ENCODE measurements around the gene SNX10. TPM values are rescaled to one million over a fixed set of nuclear protein-coding genes. Genes with fewer than 3 reads are reported as not detected.
"Not testable (repeated sequence)": the region's sequence is repeated elsewhere in the genome, so short reads cannot be mapped to it uniquely, and the experiment has no call there.

Gene SNX10, protein sequence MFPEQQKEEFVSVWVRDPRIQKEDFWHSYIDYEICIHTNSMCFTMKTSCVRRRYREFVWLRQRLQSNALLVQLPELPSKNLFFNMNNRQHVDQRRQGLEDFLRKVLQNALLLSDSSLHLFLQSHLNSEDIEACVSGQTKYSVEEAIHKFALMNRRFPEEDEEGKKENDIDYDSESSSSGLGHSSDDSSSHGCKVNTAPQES
- 1 to 10 TPM; 6.1 to 6.6 TPM for total RNA-seq
- 10 to 100 TPM; 10.9 to 14.7 (median 13.5) TPM for polyA plus RNA-seq
- total RNA-seq = 4.9 to 22.8 (median 7.1) reads per million in 6 experiments

DNA sequence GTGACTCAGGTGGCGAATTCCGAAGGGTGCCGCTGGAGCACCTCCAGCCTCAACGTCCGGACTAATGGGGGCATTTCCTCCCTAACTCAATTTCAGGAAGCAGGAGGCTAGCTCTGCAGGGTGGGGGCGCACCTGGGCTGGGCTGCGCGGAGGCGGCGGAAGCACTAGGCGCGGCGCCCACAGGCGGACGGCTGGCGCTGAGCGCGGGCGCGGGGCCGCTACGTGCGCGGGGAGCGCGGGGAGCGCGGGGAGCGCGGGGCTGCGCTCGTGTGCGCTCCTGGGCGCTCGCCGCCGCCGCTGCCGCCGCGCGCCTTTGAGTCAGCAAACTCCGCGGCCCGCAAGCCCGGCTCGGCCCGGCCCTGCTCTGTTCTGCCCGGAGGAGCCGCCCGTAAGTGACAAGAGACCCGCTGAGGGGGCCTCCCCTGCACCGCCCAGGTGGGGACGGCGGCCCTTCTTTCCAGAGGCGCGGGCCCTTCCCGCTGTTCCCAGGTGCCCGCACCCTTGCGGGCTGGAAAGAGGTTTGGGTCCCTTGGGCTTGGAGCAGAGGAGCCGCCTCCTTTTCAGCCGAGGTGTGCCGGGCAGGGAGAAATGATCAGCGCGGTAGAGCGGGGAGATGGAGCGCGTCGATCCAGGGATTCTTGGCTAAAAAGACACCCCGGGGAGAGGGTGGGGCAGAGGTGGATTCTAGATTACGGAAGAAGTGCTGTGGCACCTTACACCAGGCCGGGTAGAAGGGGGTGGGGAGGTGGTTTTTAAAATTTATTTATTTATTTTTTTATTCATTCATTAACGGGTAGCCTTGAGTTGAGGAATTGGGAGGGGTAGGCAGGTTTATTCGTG is at the start of gene SNX10:
SNX10 (plus strand) TSS at position 164 of the 840 bp plus-strand sequence. CDS start 54,581 bp downstream, outside the sequence.
- POLR2A ChIA-PET = interaction anchor here (0.6 to 4.9 kb wide), 9 partner anchors 10 to 140 kb away, joined by 3 to 32 read pairs (median 5); partner anchors contain the start of genes CBX3, HNRNPA2B1 and NFE2L3
- peaks cover 10 to 45% (median 35%) of the 10 kb centered on the region in 4 donors for H3K4me1 Mint-ChIP-seq

DNA sequence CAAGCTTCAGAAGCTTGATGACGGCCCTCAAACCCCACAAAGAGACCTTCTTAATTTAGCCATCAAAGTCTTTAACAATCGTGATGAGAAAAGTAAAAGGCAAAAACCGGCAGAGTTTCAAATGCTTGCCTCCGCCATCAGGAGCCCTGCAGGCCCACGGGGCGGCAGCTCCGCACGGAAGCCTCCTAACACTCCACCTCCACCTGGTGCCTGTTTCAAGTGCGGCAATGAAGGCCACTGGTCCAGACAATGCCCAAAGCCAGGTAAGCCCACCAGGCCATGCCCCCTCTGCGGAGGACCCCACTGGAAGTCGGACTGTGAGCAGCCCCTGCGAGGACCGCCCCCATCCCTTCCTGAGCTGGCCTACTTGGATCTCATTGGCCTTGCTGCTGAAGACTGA is 46.5 kb upstream of the SNX10 start:
- H3K27me3 Mint-ChIP-seq = peaks cover 0 to 2% (median 0%) of the 10 kb centered on the region in 5 donors
- H3K9me3 Mint-ChIP-seq = no peaks in the 10 kb centered on the region
- peaks cover 0 to 4% (median under 1%) of the 10 kb centered on the region in 4 donors for H3K4me1 Mint-ChIP-seq
- ATAC-seq (no peak), DNase-seq (no peak)
- no peak overlapping the region for H3K4me3 Mint-ChIP-seq
- H3K36me3 Mint-ChIP-seq = no peaks in the 10 kb centered on the region
- POLR2A ChIA-PET = no interaction called here
- no peak overlapping the region for H3K27ac Mint-ChIP-seq

More for the DNA sequence above, at the start of gene SNX10:
- H3K9me3 Mint-ChIP-seq = no peaks in the 10 kb centered on the region
- DNase-seq (peak; percentile 54 to 84 (median 69)), ATAC-seq (peak; percentile 89)
- H3K36me3 Mint-ChIP-seq = no peaks in the 10 kb centered on the region
- peak within 1 kb of the TSS; percentile 85 to 96 (median 92) for H3K4me3 Mint-ChIP-seq
- no peaks in the 10 kb centered on the region for H3K27me3 Mint-ChIP-seq
- H3K27ac Mint-ChIP-seq = peak within 1 kb of the TSS; percentile 54 to 93 (median 88)

DNA sequence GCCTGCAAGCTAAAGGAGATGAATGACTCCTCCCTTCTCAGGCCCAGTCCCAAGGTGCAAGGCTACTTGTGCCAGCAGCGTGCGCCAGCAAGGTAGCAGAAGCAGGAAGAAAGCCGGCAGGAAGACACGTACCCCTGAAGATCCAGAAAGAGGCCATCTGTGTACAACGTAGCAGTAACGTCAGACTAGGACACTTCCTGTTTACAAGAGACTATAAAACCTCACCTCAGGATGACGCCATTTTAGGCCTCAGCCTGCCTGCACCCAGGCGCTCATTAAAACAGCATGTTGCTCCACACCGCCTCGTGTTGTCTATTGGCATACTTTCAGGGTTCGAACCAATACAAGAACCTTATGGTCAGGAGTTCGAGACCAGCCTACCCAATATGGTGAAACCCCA is 41.4 kb upstream of the SNX10 start:
- Mint-ChIP-seq H3K27ac (peak overlapping the region in 4 of 10 donors; percentile 26 to 74 (median 30)), H3K27me3 (no peaks in the 10 kb centered on the region), H3K4me1 (peaks cover 0 to 4% (median 1%) of the 10 kb centered on the region in 4 donors), H3K4me3 (no peak overlapping the region), H3K9me3 (no peaks in the 10 kb centered on the region), H3K36me3 (no peaks in the 10 kb centered on the region)
- ATAC-seq (peak in 1 of 2 donors; percentile 58), DNase-seq (peak in 3 of 10 donors; percentile 3 to 18 (median 3))
- POLR2A ChIA-PET = no interaction called here

DNA sequence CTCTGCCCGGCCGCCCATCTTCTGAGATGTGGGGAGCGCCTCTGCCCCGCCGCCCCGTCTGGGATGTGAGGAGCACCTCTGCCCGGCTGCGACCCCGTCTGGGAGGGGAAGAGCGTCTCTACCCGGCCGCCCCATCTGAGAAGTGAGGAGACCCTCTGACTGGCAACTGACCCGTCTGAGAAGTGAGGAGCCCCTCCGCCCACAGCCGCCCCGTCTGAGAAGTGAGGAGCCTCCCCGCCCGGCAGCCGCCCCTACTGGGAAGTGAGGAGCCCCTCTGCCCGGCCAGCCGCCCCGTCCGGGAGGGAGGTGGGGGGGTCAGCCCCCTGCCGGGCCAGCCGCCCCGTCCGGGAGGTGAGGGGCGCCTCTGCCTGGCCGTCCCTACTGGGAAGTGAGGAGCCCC is 29.8 kb upstream of the SNX10 start:
- POLR2A ChIA-PET, H3K27ac Mint-ChIP-seq, ATAC-seq, H3K9me3 Mint-ChIP-seq, H3K4me1 Mint-ChIP-seq, DNase-seq, H3K36me3 Mint-ChIP-seq, H3K4me3 Mint-ChIP-seq: not testable (repeated sequence)
- H3K27me3 Mint-ChIP-seq = peaks cover 0 to 10% (median 1%) of the 10 kb centered on the region in 5 donors

DNA sequence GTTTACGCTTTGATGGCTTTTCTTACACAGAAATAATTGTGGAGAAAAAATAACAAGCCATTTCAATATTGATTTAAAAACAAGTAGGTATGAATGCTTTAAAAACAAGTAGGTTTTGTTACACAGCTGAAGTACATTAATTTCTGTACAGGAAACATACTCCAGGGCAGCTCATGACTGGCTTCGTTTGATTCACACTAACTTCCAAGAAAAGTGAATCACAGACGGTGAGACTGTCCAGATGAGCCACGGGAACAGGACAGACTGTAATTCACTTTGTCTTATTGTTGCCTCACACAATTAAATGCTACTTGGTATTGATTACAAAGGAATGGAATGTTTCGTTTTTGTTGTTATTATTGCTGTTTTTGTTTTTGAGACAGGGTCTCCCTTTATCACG is 26.6 kb upstream of the SNX10 start:
- Mint-ChIP-seq H3K4me1 (no peaks in the 10 kb centered on the region), H3K27ac (no peak overlapping the region), H3K27me3 (peaks cover 0 to 12% (median 1%) of the 10 kb centered on the region in 5 donors), H3K4me3 (no peak overlapping the region), H3K36me3 (peaks cover 0 to 3% (median 0%) of the 10 kb centered on the region in 3 donors), H3K9me3 (no peaks in the 10 kb centered on the region)
- DNase-seq (no peak), ATAC-seq (no peak)
- POLR2A ChIA-PET = no interaction called here

DNA sequence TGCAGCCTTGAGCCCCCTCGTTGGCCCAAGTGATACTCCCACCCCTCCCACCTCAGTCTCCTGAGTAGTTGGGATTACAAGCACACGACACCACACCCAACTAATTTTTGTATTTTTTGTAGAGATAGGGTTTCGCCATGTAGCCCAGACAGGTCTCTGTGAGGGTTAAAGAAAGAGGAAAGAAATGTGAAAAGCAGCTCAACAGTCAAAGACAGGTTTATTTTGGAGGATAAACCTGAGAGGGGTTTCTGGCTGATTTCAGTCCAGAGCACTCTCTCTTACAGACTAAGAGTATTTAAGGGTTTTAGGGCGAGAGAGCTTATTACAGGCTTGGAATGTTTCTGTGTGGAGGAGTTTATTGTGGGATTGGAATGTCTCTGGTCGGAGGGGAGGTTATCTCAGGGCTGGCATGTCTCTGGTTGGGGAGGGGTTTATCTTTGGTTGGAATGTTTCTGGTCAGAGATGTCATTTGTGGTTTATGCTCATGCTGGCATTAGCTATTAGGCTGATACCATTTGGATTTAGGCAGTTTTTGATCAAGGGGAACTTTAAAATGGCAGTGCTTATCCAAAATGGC is 26.1 kb upstream of the SNX10 start:
- no peak overlapping the region for H3K27ac Mint-ChIP-seq
- no peaks in the 10 kb centered on the region for H3K9me3 Mint-ChIP-seq
- POLR2A ChIA-PET = no interaction called here
- ATAC-seq (no peak), DNase-seq (no peak)
- H3K4me3 Mint-ChIP-seq = no peak overlapping the region
- peaks cover 0 to 3% (median 0%) of the 10 kb centered on the region in 3 donors for H3K36me3 Mint-ChIP-seq
- peaks cover 0 to 14% (median 3%) of the 10 kb centered on the region in 5 donors for H3K27me3 Mint-ChIP-seq
- no peaks in the 10 kb centered on the region for H3K4me1 Mint-ChIP-seq

DNA sequence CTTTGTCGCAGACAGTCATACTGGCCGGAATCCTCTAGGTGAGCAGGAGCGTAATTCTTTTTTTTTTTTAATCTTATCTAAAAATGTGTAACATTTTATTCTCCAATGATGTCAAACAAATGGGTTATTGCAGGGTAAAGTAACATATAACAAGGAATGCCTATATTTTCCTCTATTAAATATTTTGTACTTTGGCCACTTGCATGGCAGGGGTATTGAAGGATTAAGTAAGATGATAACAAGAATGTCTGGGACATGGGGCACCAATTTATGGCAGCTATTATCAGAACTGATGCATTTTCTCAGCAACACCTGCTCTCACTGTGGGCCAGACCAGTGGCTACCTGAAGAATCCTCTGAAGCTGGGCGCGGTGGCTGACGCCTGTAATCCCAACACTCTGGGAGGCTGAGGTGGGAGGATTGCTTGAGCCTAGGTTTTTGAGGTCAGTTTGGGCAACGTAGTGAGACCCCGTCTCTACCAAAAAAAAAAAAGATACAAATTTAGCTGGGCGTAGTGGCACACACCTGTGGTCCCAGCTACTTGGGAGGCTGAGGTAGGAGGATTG is 24.0 kb upstream of the SNX10 start:
- Mint-ChIP-seq H3K36me3 (peaks cover 0 to 3% (median 0%) of the 10 kb centered on the region in 3 donors), H3K4me1 (peaks cover 0 to 2% (median 0%) of the 10 kb centered on the region in 4 donors), H3K27ac (no peak overlapping the region), H3K9me3 (no peaks in the 10 kb centered on the region), H3K27me3 (peaks cover 0 to 14% (median 3%) of the 10 kb centered on the region in 5 donors), H3K4me3 (no peak overlapping the region)
- DNase-seq = no peak
- no peak for ATAC-seq
- POLR2A ChIA-PET = no interaction called here

DNA sequence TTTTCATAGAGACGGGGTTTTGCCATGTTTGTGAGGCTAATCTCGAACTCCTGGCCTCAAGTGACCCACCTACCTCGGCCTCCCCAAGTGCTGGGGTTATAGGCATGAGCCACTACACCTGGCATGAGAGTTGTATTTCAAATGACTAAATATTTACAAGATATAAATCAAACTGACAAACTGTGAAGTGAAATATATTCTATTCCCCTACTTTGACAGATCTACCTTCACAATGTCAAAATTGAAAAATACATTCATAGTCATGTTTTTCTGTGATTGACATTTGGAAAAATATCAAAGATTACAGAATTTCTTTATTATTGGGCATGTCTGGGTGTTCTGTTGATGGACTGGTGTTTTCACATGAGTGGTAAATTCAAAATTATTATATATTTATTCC is 16.4 kb upstream of the SNX10 start:
- Mint-ChIP-seq H3K9me3 (no peaks in the 10 kb centered on the region), H3K27ac (no peak overlapping the region), H3K36me3 (no peaks in the 10 kb centered on the region), H3K27me3 (peaks cover 0 to 2% (median 1%) of the 10 kb centered on the region in 5 donors), H3K4me3 (no peak overlapping the region), H3K4me1 (peaks cover 5 to 10% (median 8%) of the 10 kb centered on the region in 4 donors)
- no peak for ATAC-seq
- POLR2A ChIA-PET = interaction anchor here (0.7 kb wide), 1 partner anchor 907 kb away, joined by 9 read pairs; no protein-coding TSS in a partner anchor
- DNase-seq = no peak

DNA sequence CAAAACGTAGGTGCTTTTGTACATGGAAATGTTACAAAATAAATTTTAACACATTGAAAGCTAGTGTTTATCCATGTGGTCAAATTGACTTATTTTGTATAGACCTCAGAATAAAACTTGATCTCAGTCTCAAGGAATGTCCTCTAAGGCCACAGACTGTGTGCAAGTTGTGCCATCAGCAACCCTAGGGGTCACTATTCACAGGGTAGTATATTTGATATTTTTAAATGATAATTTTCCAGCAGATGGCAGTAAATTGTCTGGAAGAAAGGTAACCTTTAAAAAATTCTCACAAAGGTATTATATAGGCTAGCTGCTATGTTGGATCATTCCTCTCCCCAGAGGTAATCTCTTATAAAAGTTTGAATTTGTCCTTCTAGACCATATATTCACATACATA is 12.9 kb upstream of the SNX10 start:
- no peaks in the 10 kb centered on the region for H3K27me3 Mint-ChIP-seq
- POLR2A ChIA-PET = interaction anchor here (1.1 kb wide), 1 partner anchor 13 kb away, joined by 3 read pairs; the partner anchor contains the start of gene SNX10
- H3K4me1 Mint-ChIP-seq = peaks cover 3 to 13% (median 11%) of the 10 kb centered on the region in 4 donors
- H3K27ac Mint-ChIP-seq = no peak overlapping the region
- no peaks in the 10 kb centered on the region for H3K36me3 Mint-ChIP-seq
- H3K4me3 Mint-ChIP-seq = no peak overlapping the region
- DNase-seq (no peak), ATAC-seq (peak; percentile 29 to 37)
- no peaks in the 10 kb centered on the region for H3K9me3 Mint-ChIP-seq

DNA sequence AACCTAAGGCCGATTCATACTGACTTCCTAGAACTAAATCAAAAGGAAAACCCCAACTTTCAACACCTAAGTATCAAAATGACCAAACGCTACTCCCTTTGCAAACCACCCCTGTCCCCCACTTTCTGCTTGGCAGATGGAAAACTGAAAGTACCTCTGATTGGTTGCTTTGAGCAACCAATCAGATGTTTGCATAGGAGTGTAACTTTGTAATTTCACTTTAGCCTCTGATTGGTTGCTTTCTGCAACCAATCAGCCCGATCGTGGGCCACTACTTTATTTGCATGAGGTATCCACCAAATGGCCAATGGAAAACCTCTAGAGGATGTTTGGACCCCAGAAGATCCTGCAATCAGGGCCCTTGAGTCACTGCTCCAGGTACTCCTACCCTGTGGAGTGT is 12.3 kb upstream of the SNX10 start:
- Mint-ChIP-seq H3K27ac (peak overlapping the region in 5 of 10 donors; percentile 6 to 57 (median 37)), H3K36me3 (no peaks in the 10 kb centered on the region), H3K4me3 (peak overlapping the region in 4 of 10 donors; percentile 20 to 59 (median 44)), H3K9me3 (no peaks in the 10 kb centered on the region), H3K4me1 (peaks cover 3 to 13% (median 11%) of the 10 kb centered on the region in 4 donors), H3K27me3 (no peaks in the 10 kb centered on the region)
- DNase-seq (no peak), ATAC-seq (no peak)
- POLR2A ChIA-PET = interaction anchor here (1.4 kb wide), 1 partner anchor 78 kb away, joined by 3 read pairs; the partner anchor contains the start of gene CBX3

DNA sequence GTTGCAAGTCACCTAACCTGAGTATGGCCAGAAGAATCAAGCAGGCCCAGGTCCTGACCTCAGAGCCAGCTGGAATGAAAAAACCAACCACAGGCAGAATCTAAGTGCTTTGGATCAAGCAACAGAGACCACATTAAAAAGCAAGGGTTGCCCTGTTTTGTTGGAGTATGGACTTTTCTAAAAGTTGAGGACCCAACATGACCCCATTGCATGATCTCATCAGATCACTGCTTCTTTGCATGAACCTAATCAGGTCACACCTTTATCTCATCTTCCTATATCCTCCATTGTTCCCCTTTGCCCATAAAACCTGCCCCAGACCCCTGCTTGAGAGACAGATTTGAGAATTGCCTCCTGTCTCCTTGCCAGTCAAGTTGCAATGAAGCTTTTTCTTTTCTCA is 11.6 kb upstream of the SNX10 start:
- peaks cover 3 to 13% (median 11%) of the 10 kb centered on the region in 4 donors for H3K4me1 Mint-ChIP-seq
- no peaks in the 10 kb centered on the region for H3K27me3 Mint-ChIP-seq
- no peak for ATAC-seq
- peak overlapping the region in 7 of 10 donors; percentile 6 to 74 (median 57) for H3K27ac Mint-ChIP-seq
- H3K36me3 Mint-ChIP-seq = no peaks in the 10 kb centered on the region
- POLR2A ChIA-PET = interaction anchor here (1.1 to 1.4 kb wide), 2 partner anchors 79 to 189 kb away, joined by 3 read pairs; partner anchors contain the start of gene CBX3
- H3K9me3 Mint-ChIP-seq = no peaks in the 10 kb centered on the region
- H3K4me3 Mint-ChIP-seq = no peak overlapping the region
- DNase-seq = no peak

DNA sequence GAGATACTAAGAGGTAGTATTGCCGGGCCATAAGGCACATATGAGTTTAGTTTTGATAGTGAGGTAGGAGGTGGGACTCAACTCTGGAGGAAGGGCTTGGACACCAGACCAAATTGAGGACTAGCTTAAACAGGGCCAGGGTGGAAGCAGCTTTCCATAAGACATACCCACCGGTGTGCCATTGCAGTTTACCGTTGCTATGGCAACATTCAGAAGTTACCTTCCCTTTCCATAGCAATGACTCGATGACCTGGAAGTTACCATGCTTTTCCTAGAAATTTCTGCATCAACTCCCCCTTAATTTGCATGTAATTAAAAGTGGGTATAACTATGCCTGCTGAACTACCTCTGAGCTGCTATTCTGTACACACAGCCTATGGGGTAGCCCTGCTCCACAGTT is 10.9 kb upstream of the SNX10 start:
- H3K4me1 Mint-ChIP-seq = peaks cover 3 to 13% (median 11%) of the 10 kb centered on the region in 4 donors
- H3K27ac Mint-ChIP-seq = peak overlapping the region in 2 of 10 donors; percentile 12 to 57

More for the DNA sequence above, 10.9 kb upstream of the SNX10 start:
- ATAC-seq = no peak
- Mint-ChIP-seq H3K9me3 (no peaks in the 10 kb centered on the region), H3K4me3 (no peak overlapping the region), H3K27me3 (no peaks in the 10 kb centered on the region), H3K36me3 (no peaks in the 10 kb centered on the region)
- POLR2A ChIA-PET = interaction anchor here (1.1 to 1.5 kb wide), 3 partner anchors 10 to 190 kb away, joined by 3 to 5 read pairs (median 3); partner anchors contain the start of gene CBX3
- no peak for DNase-seq

All from naive thymus-derived CD8-positive, alpha-beta T cell (primary cell).